Neural cell (in vitro differentiated cells): ENCODE data around the gene SIAE. TPM values are rescaled to one million over a fixed set of nuclear protein-coding genes. Genes with fewer than 3 reads are reported as not detected.

Experiments used
- H2AFZ ChIP-seq: fragments of 200-600, 300-800 bp; sonication (generic), shearing (Covaris generic); 2 replicates; pipeline ENCODE4 v1.6.0; 2014; ENCODE audit warnings: low read depth, mild to moderate bottlenecking, antibody characterized with exemption, low read length, moderate library complexity
- H3F3A ChIP-seq: fragments of 200-600 bp; shearing (Covaris generic); 2 replicates; pipeline ENCODE4 v1.6.1; 2016; ENCODE audit warnings: mild to moderate bottlenecking, moderate library complexity, mixed read lengths, antibody characterized with exemption, low read length; ENCODE audit not compliant: insufficient read depth, poor library complexity, severe bottlenecking
- H3K27ac ChIP-seq: fragments of 200-600, 300-800 bp; sonication (generic), shearing (Covaris generic); 2 replicates; pipeline ENCODE4 v1.5.1; 2014; ENCODE audit warnings: mild to moderate bottlenecking, low read length, moderate library complexity
- H3K27me3 ChIP-seq: fragments of 300-800, 200-600 bp; sonication (generic), shearing (Covaris generic); 2 replicates; pipeline ENCODE4 v1.6.0; 2014; ENCODE audit warnings: mild to moderate bottlenecking, low read depth, low read length, moderate library complexity; ENCODE audit not compliant: insufficient read depth
- H3K36me3 ChIP-seq: fragments of 300-800, 200-600 bp; sonication (generic), shearing (Covaris generic); 2 replicates; pipeline ENCODE4 v1.5.1; 2014; ENCODE audit warnings: mild to moderate bottlenecking, antibody characterized with exemption, low read length, moderate library complexity; ENCODE audit not compliant: insufficient read depth
- H3K4me2 ChIP-seq: fragments of 300-800, 200-600 bp; sonication (generic), shearing (Covaris generic); 2 replicates; pipeline ENCODE4 v1.6.0; 2014; ENCODE audit warnings: mild to moderate bottlenecking, low read length
- H3K4me3 ChIP-seq: fragments of 300-800, 200-600 bp; sonication (generic), shearing (Covaris generic); 2 replicates; pipeline ENCODE4 v1.5.1; 2014; ENCODE audit warnings: mild to moderate bottlenecking, low read length, moderate library complexity
- H3K79me2 ChIP-seq: fragments of 200-600 bp; shearing (Covaris generic); replicated peaks from 2 replicates; pipeline ENCODE4 v1.6.0; 2014; ENCODE audit warnings: mild to moderate bottlenecking, low read length, moderate library complexity; ENCODE audit not compliant: insufficient read depth
- H3K9ac ChIP-seq: fragments of 300-800, 200-600 bp; sonication (generic), shearing (Covaris generic); 2 replicates; pipeline ENCODE4 v1.6.1; 2016; ENCODE audit warnings: mild to moderate bottlenecking, low read length, mixed read lengths
- H3K9me2 ChIP-seq: fragments of 200-600 bp; shearing (Covaris generic); 2 replicates; pipeline ENCODE4 v1.6.1; 2016; ENCODE audit warnings: mild to moderate bottlenecking, low read length, mixed read lengths; ENCODE audit not compliant: insufficient read depth
- H3K9me3 ChIP-seq: fragments of 200-600, 300-800 bp; sonication (generic), shearing (Covaris generic); 2 replicates; pipeline ENCODE4 v1.6.1; 2016; ENCODE audit warnings: mild to moderate bottlenecking, mixed run types, low read length, moderate library complexity, mixed read lengths
- H4K20me1 ChIP-seq: fragments of 200-600 bp; shearing (Covaris generic); 2 replicates; pipeline ENCODE4 v1.6.1; 2016; ENCODE audit warnings: mild to moderate bottlenecking, mixed run types; ENCODE audit not compliant: insufficient read depth
- EP300 ChIP-seq: fragments of 450-650 bp; conservative IDR thresholded peaks from 2 replicates; pipeline ENCODE4 v1.6.1; 2014; ENCODE audit warnings: antibody characterized with exemption, mild to moderate bottlenecking, moderate library complexity; ENCODE audit not compliant: poor library complexity, severe bottlenecking
- EZH2 ChIP-seq: fragments of 200-600, 300-800 bp; shearing (Covaris generic), sonication (generic); IDR thresholded peaks from 2 replicates; pipeline ENCODE4 v1.6.1; 2014; ENCODE audit warnings: antibody characterized with exemption, low read length, borderline replicate concordance, mild to moderate bottlenecking; ENCODE audit not compliant: insufficient read depth, poor library complexity, severe bottlenecking
- MXI1 ChIP-seq: fragments of 450-650 bp; conservative IDR thresholded peaks from 2 replicates; pipeline ENCODE4 v1.6.1; 2014; ENCODE audit warnings: antibody characterized with exemption, mild to moderate bottlenecking; ENCODE audit not compliant: poor library complexity, severe bottlenecking
- POLR2AphosphoS5 ChIP-seq: IDR thresholded peaks from 2 replicates; pipeline ENCODE4 v1.6.1; 2012
- RAD21 ChIP-seq: fragments of 450-650 bp; conservative IDR thresholded peaks from 2 replicates; pipeline ENCODE4 v1.6.1; 2014; ENCODE audit warnings: antibody characterized with exemption, mild to moderate bottlenecking, moderate library complexity
- SMC3 ChIP-seq: fragments of 450-650 bp; conservative IDR thresholded peaks from 2 replicates; pipeline ENCODE4 v1.6.1; 2014; ENCODE audit warnings: antibody characterized with exemption, mild to moderate bottlenecking, moderate library complexity; ENCODE audit not compliant: poor library complexity
- TAF1 ChIP-seq: IDR thresholded peaks from 2 replicates; pipeline ENCODE4 v1.6.1; 2012; ENCODE audit warnings: low read depth
- polyA plus RNA-seq: library from polyadenylated mRNA; depleted of rRNA; stranded (reverse); fragments of >200 nt; gene quantifications from 2 replicates; pipeline ENCODE4 v1.2.3, GENCODE V29; 2014
- TF ChIP-seq, protein P1 (sequence below): fragments of 450-650 bp; IDR thresholded peaks from 2 replicates; pipeline ENCODE4 v1.5.1; 2014; ENCODE audit warnings: antibody characterized with exemption, mild to moderate bottlenecking, moderate library complexity; ENCODE audit not compliant: poor library complexity, severe bottlenecking
- TF ChIP-seq, protein P2 (sequence below): IDR thresholded peaks from 2 replicates; pipeline ENCODE4 v1.6.1; 2012; ENCODE audit warnings: borderline replicate concordance

Gene SIAE
- polyA plus RNA-seq, 1 donor from 2014 or later = 4.0 TPM

DNA sequence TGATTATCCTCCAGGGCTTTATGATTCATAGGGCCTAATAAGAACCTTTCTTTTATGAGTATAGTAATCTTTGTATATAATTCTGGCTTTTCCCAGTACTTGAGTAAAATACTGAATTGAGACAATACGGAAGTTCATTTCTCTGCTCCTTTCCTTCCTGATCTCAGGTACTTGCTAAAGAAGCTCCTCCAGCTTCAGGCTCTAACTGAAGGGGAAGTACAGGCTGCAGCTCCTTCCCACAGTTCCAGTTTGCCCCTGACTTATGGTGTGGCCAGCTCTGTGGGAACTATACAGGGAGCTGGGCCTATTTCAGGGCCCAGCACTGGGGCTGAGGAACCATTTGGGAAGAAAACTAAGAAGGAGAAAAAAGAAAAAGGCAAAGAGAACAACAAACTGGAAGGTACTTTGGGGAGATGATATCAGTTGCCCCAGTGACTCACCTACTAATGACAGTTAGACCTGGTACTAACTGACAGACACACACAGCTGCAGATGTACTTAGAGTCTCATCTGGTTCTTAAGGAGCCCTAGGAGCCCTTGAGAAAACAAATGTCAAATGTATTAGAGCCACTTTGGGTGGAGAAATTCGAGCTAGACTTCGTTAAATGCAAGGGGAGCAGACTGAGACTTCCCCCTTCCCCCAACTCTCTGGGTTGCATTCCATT, 47.9 kb downstream of the SIAE start:
- H2AFZ ChIP-seq = no peak overlapping the region
- H3K4me3 ChIP-seq = no peak overlapping the region
- no peaks in the 10 kb centered on the region for H3K27me3 ChIP-seq
- H3K9me3 ChIP-seq = no peaks in the 10 kb centered on the region
- no peaks in the 10 kb centered on the region for H4K20me1 ChIP-seq
- H3F3A ChIP-seq = peaks cover 3% of the 10 kb centered on the region
- no peak overlapping the region for H3K4me2 ChIP-seq
- H3K79me2 ChIP-seq = peaks cover 26% of the 10 kb centered on the region
- H3K9ac ChIP-seq = no peak overlapping the region
- H3K9me2 ChIP-seq = no peaks in the 10 kb centered on the region
- no peak overlapping the region for H3K27ac ChIP-seq
- peaks cover 11% of the 10 kb centered on the region for H3K36me3 ChIP-seq
- TF ChIP-seq TAF1 (no peak), RAD21 (no peak), EZH2 (no peak), POLR2AphosphoS5 (no peak), SMC3 (no peak)
- TF ChIP-seq, protein P1, sequence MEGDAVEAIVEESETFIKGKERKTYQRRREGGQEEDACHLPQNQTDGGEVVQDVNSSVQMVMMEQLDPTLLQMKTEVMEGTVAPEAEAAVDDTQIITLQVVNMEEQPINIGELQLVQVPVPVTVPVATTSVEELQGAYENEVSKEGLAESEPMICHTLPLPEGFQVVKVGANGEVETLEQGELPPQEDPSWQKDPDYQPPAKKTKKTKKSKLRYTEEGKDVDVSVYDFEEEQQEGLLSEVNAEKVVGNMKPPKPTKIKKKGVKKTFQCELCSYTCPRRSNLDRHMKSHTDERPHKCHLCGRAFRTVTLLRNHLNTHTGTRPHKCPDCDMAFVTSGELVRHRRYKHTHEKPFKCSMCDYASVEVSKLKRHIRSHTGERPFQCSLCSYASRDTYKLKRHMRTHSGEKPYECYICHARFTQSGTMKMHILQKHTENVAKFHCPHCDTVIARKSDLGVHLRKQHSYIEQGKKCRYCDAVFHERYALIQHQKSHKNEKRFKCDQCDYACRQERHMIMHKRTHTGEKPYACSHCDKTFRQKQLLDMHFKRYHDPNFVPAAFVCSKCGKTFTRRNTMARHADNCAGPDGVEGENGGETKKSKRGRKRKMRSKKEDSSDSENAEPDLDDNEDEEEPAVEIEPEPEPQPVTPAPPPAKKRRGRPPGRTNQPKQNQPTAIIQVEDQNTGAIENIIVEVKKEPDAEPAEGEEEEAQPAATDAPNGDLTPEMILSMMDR = no peak
- TF ChIP-seq, protein P2, sequence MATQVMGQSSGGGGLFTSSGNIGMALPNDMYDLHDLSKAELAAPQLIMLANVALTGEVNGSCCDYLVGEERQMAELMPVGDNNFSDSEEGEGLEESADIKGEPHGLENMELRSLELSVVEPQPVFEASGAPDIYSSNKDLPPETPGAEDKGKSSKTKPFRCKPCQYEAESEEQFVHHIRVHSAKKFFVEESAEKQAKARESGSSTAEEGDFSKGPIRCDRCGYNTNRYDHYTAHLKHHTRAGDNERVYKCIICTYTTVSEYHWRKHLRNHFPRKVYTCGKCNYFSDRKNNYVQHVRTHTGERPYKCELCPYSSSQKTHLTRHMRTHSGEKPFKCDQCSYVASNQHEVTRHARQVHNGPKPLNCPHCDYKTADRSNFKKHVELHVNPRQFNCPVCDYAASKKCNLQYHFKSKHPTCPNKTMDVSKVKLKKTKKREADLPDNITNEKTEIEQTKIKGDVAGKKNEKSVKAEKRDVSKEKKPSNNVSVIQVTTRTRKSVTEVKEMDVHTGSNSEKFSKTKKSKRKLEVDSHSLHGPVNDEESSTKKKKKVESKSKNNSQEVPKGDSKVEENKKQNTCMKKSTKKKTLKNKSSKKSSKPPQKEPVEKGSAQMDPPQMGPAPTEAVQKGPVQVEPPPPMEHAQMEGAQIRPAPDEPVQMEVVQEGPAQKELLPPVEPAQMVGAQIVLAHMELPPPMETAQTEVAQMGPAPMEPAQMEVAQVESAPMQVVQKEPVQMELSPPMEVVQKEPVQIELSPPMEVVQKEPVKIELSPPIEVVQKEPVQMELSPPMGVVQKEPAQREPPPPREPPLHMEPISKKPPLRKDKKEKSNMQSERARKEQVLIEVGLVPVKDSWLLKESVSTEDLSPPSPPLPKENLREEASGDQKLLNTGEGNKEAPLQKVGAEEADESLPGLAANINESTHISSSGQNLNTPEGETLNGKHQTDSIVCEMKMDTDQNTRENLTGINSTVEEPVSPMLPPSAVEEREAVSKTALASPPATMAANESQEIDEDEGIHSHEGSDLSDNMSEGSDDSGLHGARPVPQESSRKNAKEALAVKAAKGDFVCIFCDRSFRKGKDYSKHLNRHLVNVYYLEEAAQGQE = no peak

GRCh38 chr11:124623861-124624525, 49.5 kb downstream of the SIAE start:
- Histone ChIP-seq H3K9me3 (no peaks in the 10 kb centered on the region), H3K9me2 (no peaks in the 10 kb centered on the region), H3F3A (peaks cover 3% of the 10 kb centered on the region), H3K27me3 (no peaks in the 10 kb centered on the region), H3K27ac (no peak overlapping the region), H3K36me3 (peaks cover 5% of the 10 kb centered on the region), H3K4me3 (peak overlapping the region; percentile 92), H2AFZ (no peak overlapping the region), H4K20me1 (no peaks in the 10 kb centered on the region), H3K4me2 (peak overlapping the region; percentile 86), H3K9ac (peak overlapping the region; percentile 93), H3K79me2 (peaks cover 26% of the 10 kb centered on the region)
- TF ChIP-seq POLR2AphosphoS5 (no peak), MXI1 (no peak), RAD21 (no peak), TAF1 (no peak), EZH2 (no peak), SMC3 (no peak), EP300 (no peak)
- TF ChIP-seq, protein P1 = no peak
- TF ChIP-seq, protein P2 = no peak
